SK-N-SH (cell line): ENCODE data around the gene CLEC11A. TPM values are rescaled to one million over a fixed set of nuclear protein-coding genes. Genes with fewer than 3 reads are reported as not detected.

ENCODE experiments used
- CTCF ChIA-PET: fragments of 300-600, 350-600 bp; formaldehyde crosslinking; extraction: SDS; loops from one replicate; lab custom pipeline; 2021; lab: Yijun Ruan, JAX
- POLR2A ChIA-PET: fragments of 350-600 bp; sonication (Branson Sonifier 250); formaldehyde crosslinking; extraction: SDS; loops from one replicate; lab custom pipeline; 2020; ENCODE audit warnings: antibody characterized with exemption, inconsistent platforms; lab: Yijun Ruan, JAX
- DNase-seq: peaks from one replicate; pipeline ENCODE4 v3.0.0; 2012
- H2AFZ ChIP-seq: fragments of 200-600 bp; sonication (generic); 2 replicates; pipeline ENCODE4 v1.8.1; 2016; ENCODE audit warnings: antibody characterized with exemption, mild to moderate bottlenecking, low read depth
- H3F3A ChIP-seq: fragments of 200-600 bp; sonication (generic); replicated peaks from 2 replicates; pipeline ENCODE3; 2016; ENCODE audit warnings: antibody characterized with exemption, mild to moderate bottlenecking; ENCODE audit not compliant: insufficient read depth
- H3K27ac ChIP-seq, 2 experiments: fragments of 200-500 bp in 1 of 2; fragments of 200-600 bp in 1 of 2; sonication (Bioruptor generic) in 1 of 2; sonication (generic), shearing (Covaris generic) in 1 of 2; 2 replicates each; pipeline versions ENCODE4 v1.5.1 to v1.6.1; 2014 to 2016; ENCODE audit warnings: low read depth in 2 of 2, inconsistent platforms in 1 of 2, low read length in 1 of 2, mild to moderate bottlenecking in 1 of 2, mixed read lengths in 1 of 2
- H3K27me3 ChIP-seq: fragments of 200-600 bp; sonication (generic), shearing (Covaris generic); 2 replicates; pipeline ENCODE4 v1.6.1; 2016; ENCODE audit warnings: mixed run types; ENCODE audit not compliant: insufficient read depth
- H3K36me3 ChIP-seq, 2 experiments: fragments of 200-500 bp in 1 of 2; fragments of 200-600 bp in 1 of 2; sonication (Bioruptor generic) in 1 of 2; sonication (generic) in 1 of 2; replicated peaks in 1 of 2; 2 replicates each; pipeline versions ENCODE3 to v1.5.1; 2014 to 2016; ENCODE audit warnings: low read length in 1 of 2, mild to moderate bottlenecking in 1 of 2; ENCODE audit not compliant: insufficient read depth in 2 of 2, control insufficient read depth in 1 of 2
- H3K4me1 ChIP-seq, 2 experiments: fragments of 200-500 bp in 1 of 2; fragments of 200-600 bp in 1 of 2; sonication (Bioruptor generic) in 1 of 2; sonication (generic), shearing (Covaris generic) in 1 of 2; 2 replicates each; pipeline versions ENCODE4 v1.5.1 to v1.6.1; 2014 to 2016; ENCODE audit warnings: low read depth in 1 of 2, low read length in 1 of 2, mixed run types in 1 of 2; ENCODE audit not compliant: insufficient read depth in 2 of 2, control insufficient read depth in 1 of 2
- H3K4me2 ChIP-seq: fragments of 200-600 bp; sonication (generic), shearing (Covaris generic); 2 replicates; pipeline ENCODE4 v1.6.1; 2017; ENCODE audit warnings: mixed run types
- H3K4me3 ChIP-seq, 2 experiments: fragments of 200-500 bp in 1 of 2; fragments of 200-600 bp in 1 of 2; sonication (Bioruptor generic) in 1 of 2; sonication (generic), shearing (Covaris generic) in 1 of 2; 2 replicates each; pipeline versions ENCODE4 v1.5.1 to v1.8.1; 2014 to 2016; ENCODE audit warnings: low read depth in 2 of 2, inconsistent platforms in 1 of 2, low read length in 1 of 2, mild to moderate bottlenecking in 1 of 2, mixed read lengths in 1 of 2, moderate library complexity in 1 of 2
- H3K79me2 ChIP-seq: fragments of 200-600 bp; sonication (generic); 2 replicates; pipeline ENCODE4 v1.8.1; 2017; ENCODE audit warnings: mild to moderate bottlenecking; ENCODE audit not compliant: insufficient read depth
- H3K9ac ChIP-seq: fragments of 200-600 bp; sonication (generic); 2 replicates; pipeline ENCODE4 v1.6.1; 2017; ENCODE audit warnings: mixed run types
- H3K9me2 ChIP-seq: fragments of 200-600 bp; sonication (generic); 2 replicates; pipeline ENCODE4 v1.6.1; 2017; ENCODE audit warnings: mixed run types
- H3K9me3 ChIP-seq: fragments of 200-600 bp; sonication (generic); 2 replicates; pipeline ENCODE4 v1.6.1; 2017; ENCODE audit warnings: mixed run types, mild to moderate bottlenecking, moderate library complexity
- H4K20me1 ChIP-seq: fragments of 200-600 bp; sonication (generic); 2 replicates; pipeline ENCODE4 v1.6.1; 2017; ENCODE audit warnings: mild to moderate bottlenecking, mixed run types; ENCODE audit not compliant: insufficient read depth
- CTCF ChIP-seq: fragments of 200-600 bp; sonication (generic); IDR thresholded peaks from 2 replicates; pipeline ENCODE4 v1.6.1; 2017; ENCODE audit warnings: antibody characterized with exemption, mild to moderate bottlenecking, moderate library complexity
- ELF1 ChIP-seq: IDR thresholded peaks from 2 replicates; pipeline ENCODE4 v1.4.0; 2012
- EZH2phosphoT487 ChIP-seq: fragments of 200-600 bp; sonication (generic); IDR thresholded peaks from 2 replicates; pipeline ENCODE4 v1.6.1; 2017; ENCODE audit warnings: low read depth, mixed run types, mild to moderate bottlenecking, antibody characterized with exemption, moderate library complexity, borderline replicate concordance
- FOSL2 ChIP-seq: IDR thresholded peaks from 2 replicates; pipeline ENCODE4 v1.4.0; 2012; ENCODE audit warnings: low read depth, mild to moderate bottlenecking, moderate library complexity, borderline replicate concordance
- FOXJ3 ChIP-seq: sonication (generic); formaldehyde crosslinking; IDR thresholded peaks from 2 replicates; pipeline ENCODE4 v1.5.1; 2020; ENCODE audit warnings: mild to moderate bottlenecking, missing genetic modification reagents
- MEF2A ChIP-seq: IDR thresholded peaks from 2 replicates; pipeline ENCODE4 v1.4.0; 2012; ENCODE audit warnings: low read depth, borderline replicate concordance
- MXI1 ChIP-seq: IDR thresholded peaks from 2 replicates; pipeline ENCODE4 v1.6.1; 2012; ENCODE audit warnings: mild to moderate bottlenecking, low read depth, low read length, improper control_type of control experiment
- PBX3 ChIP-seq: IDR thresholded peaks from 2 replicates; pipeline ENCODE4; 2012
- POLR2AphosphoS5 ChIP-seq: IDR thresholded peaks from 2 replicates; pipeline ENCODE4 v1.6.1; 2012; ENCODE audit warnings: low read depth, low read length
- RCOR1 ChIP-seq: fragments of 150-350 bp; IDR thresholded peaks from 2 replicates; pipeline ENCODE4 v1.6.1; 2017; ENCODE audit warnings: antibody characterized with exemption, low read length
- RFX5 ChIP-seq: IDR thresholded peaks from 2 replicates; pipeline ENCODE4 v1.6.1; 2012; ENCODE audit warnings: mild to moderate bottlenecking, improper control_type of control experiment, low read length
- SMC3 ChIP-seq: IDR thresholded peaks from 2 replicates; pipeline ENCODE4 v1.6.1; 2012; ENCODE audit warnings: low read depth, low read length, improper control_type of control experiment
- TCF12 ChIP-seq: IDR thresholded peaks from 2 replicates; pipeline ENCODE4 v1.4.0; 2012
- USF1 ChIP-seq: IDR thresholded peaks from 2 replicates; pipeline ENCODE4 v1.4.0; 2012; ENCODE audit warnings: low read depth, borderline replicate concordance
- WGBS: methylation state at CpG from one replicate; pipeline ENCODE4 v1.1.6; 2017; ENCODE audit warnings: low lambda C conversion rate; 5-methylcytosine and 5-hydroxymethylcytosine counted together
- polyA plus RNA-seq, 3 experiments: library from polyadenylated mRNA; depleted of rRNA; stranded (reverse); fragments of >200 nt; gene quantifications; 2 replicates each; pipeline ENCODE4 v1.2.3, GENCODE V29; 2012

The CLEC11A gene
- polyA plus RNA-seq, 1 of the 3 experiments (the other 2 are of a cell fraction) = 4.4 TPM

- TF ChIP-seq PBX3 = no peak
- TF ChIP-seq RFX5 = no peak
- TF ChIP-seq CTCF = peak; percentile 75
- no peak for TF ChIP-seq ELF1
- peak; percentile 75 for TF ChIP-seq SMC3
These were observed 17.6 kb upstream of the CLEC11A start (continued) for GRCh38 chr19:50705422-50706019.

- DNase-seq = no peak
- no peaks in the 10 kb centered on the region for H3K36me3 ChIP-seq
- no peaks in the 10 kb centered on the region for H3K79me2 ChIP-seq
- no peaks in the 10 kb centered on the region for H3K9me3 ChIP-seq
- no peak for TF ChIP-seq MXI1
- no peak for TF ChIP-seq RCOR1
- TF ChIP-seq MEF2A = no peak
- no peak for TF ChIP-seq POLR2AphosphoS5
- H3K4me3 ChIP-seq = no peak overlapping the region
- WGBS = 51% methylated on average over 5 of the region's 5 CpGs
- H2AFZ ChIP-seq = no peak overlapping the region
- H3K27ac ChIP-seq = no peak overlapping the region
- no peaks in the 10 kb centered on the region for H3K4me1 ChIP-seq
- H3F3A ChIP-seq = no peaks in the 10 kb centered on the region
- H4K20me1 ChIP-seq = no peaks in the 10 kb centered on the region
- H3K4me2 ChIP-seq = no peak overlapping the region
- CTCF ChIA-PET = interaction anchor here (0.9 to 3.7 kb wide), 4 partner anchors 11 to 168 kb away, joined by 3 to 40 read pairs (median 4); partner anchors contain the start of gene CLEC11A
- POLR2A ChIA-PET = no interaction called here
- H3K27me3 ChIP-seq = no peaks in the 10 kb centered on the region
- H3K9ac ChIP-seq = no peak overlapping the region
- no peaks in the 10 kb centered on the region for H3K9me2 ChIP-seq
These were observed 16.8 kb upstream of the CLEC11A start for GRCh38 chr19:50706387-50706786.

GRCh38 chr19:50708179-50708879, 14.8 kb upstream of the CLEC11A start:
- no peak for TF ChIP-seq EZH2phosphoT487
- no peak for TF ChIP-seq PBX3
- TF ChIP-seq FOXJ3 (CRISPR knock-in tag) = no peak
- no peak for TF ChIP-seq TCF12
- TF ChIP-seq USF1 = no peak
- TF ChIP-seq FOSL2 = no peak
- POLR2A ChIA-PET = no interaction called here
- no peaks in the 10 kb centered on the region for H3K9me2 ChIP-seq
- no peaks in the 10 kb centered on the region for H3K27me3 ChIP-seq
- H3K9ac ChIP-seq = no peak overlapping the region
- no peaks in the 10 kb centered on the region for H3K79me2 ChIP-seq
- H3K4me3 ChIP-seq = no peak overlapping the region
- H3K4me2 ChIP-seq = no peak overlapping the region
- DNase-seq = no peak
- no peaks in the 10 kb centered on the region for H3K36me3 ChIP-seq
- H2AFZ ChIP-seq = no peak overlapping the region
- no peaks in the 10 kb centered on the region for H3K9me3 ChIP-seq
- no peaks in the 10 kb centered on the region for H4K20me1 ChIP-seq
- no peaks in the 10 kb centered on the region for H3F3A ChIP-seq
- H3K4me1 ChIP-seq = no peaks in the 10 kb centered on the region
- H3K27ac ChIP-seq = no peak overlapping the region
- WGBS = 58% methylated on average over 12 of the region's 12 CpGs
- CTCF ChIA-PET = no interaction called here
